GM19438 (cell line): Measurements from ENCODE around the gene ZBTB5.
A peak's percentile ranks its signal among the peaks of the same experiment; 100 is the strongest.
"Not testable (repeated sequence)": the region's sequence is repeated elsewhere in the genome, so short reads cannot be mapped to it uniquely, and the experiment has no call there.

Source experiments
- ATAC-seq: cut with Tn5 transposase; IDR thresholded peaks from one replicate; pipeline ENCODE4 v1.9.1; 2021; ENCODE audit warnings: low read depth; ENCODE audit not compliant: unreplicated experiment

The ZBTB5 gene

GRCh38 chr9:37465249-37466036 lies at the start of gene ZBTB5:
TSS of gene ZBTB5 (minus strand) at chr9:37465450. CDS start at chr9:37442551, 22,899 bp downstream.
- peak; percentile 80 for ATAC-seq

- no peak for ATAC-seq
Observed at GRCh38 chr9:37514999-37515398, 49.7 kb upstream of the ZBTB5 start.

DNA sequence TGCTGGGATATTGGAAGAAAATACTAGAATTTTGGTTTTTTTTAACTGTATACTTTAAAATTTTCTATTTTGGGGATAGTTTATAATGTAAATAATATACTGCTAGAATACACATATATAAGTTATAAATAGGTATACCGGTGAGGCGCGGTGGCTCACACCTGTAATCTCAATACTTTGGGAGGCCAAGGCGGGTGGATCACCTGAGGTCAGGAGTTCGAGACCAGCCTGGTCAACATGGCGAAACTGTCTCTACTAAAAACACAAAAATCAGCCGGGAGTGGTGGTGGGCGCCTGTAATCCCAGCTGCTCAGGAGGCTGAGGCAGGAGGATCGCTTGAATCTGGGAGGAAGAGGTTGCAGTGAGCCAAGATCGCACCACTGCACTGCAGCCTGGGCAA lies 49.2 kb upstream of the ZBTB5 start:
- ATAC-seq, result not testable (repeated sequence)

GRCh38 chr9:37512437-37512836 lies 47.2 kb upstream of the ZBTB5 start:
- no peak for ATAC-seq

DNA sequence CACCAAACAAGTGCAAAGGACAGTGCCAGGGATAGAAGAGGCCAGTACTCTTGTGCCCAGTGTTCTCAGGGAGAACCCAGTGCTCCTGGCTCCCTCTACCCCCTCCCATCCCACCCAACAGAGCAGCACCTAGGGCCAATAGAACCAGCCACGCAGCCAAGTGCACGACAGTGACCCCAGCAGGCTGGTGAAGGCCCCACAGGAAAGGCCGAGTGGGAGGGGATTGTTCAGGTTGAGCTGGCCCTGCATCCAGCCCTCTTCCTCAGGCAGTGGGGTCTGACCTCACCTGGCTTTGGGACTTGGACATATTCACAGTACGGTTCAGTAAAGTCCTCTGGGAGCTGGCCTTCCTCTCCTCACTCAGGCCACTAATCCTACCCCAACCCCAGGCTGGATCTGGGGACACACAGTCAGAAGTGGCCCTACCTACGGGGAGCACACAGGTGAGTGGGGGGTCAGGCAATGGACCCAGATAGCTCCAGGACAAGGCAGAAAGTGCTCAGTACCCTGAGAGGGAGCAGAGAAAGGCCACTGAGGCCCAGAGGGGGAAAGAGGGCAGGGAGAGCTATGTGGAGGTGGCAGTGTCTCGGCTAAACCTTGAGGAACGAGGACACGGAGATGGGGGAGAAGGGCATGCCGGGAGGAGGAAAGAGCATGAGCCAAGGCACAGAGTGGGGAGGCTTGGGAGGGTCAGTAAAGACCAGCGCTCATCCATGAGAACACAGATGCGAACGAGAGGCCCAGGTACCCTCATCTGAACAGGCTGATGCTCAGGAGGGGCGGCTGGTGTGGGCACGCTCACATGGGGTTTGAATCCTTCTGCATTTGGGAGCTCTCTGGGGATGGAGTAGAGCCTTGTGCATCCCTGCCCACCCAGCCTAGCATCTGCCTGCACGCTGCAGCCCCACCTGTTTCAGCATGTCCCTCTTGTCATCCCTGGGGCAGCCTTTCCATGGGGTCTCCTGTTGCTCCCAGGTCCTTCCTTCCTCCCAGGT lies 46.1 kb upstream of the ZBTB5 start:
- ATAC-seq, result no peak

- ATAC-seq, result not testable (repeated sequence)
Observed at GRCh38 chr9:37510053-37510452, 44.8 kb upstream of the ZBTB5 start.

- no peak for ATAC-seq
Observed at GRCh38 chr9:37509536-37509935, 44.3 kb upstream of the ZBTB5 start.

- no peak for ATAC-seq
Observed at GRCh38 chr9:37508834-37509206, 43.6 kb upstream of the ZBTB5 start.

DNA sequence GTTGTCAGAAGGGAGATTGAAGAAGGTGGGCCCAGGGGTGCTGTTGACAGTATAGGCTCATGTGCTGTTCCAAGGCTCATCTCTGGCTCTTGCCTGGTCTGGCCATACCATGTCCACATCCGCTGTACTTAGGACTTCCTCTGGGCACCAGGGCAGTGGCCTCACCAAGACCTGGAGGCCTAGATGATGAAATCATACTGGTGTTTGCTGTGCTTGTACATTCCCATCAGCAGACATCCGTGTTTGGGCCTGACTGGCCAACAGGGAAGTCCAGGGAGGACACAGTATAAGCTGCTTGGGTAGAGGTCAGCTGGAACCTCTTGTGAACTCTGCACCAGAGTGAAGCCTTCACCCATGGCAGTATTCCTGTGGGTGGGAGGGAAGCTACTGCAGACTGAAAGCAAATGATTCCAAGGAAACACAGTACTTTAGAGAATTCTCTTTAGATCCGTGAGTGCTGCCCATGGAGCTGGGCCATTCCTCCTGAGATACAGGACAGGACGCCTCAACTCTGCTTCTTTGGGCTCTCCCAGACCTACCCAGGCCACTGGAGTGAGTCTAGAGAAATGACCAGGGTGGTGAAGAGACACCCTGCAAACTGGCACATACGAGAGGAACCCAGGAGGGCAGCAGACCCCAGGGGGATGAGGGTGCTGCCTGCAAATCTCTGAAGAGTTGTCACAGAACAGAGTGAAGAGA lies 43.0 kb upstream of the ZBTB5 start:
- no peak for ATAC-seq

- ATAC-seq, result no peak
Observed at GRCh38 chr9:37507566-37508134, 42.4 kb upstream of the ZBTB5 start.

- no peak for ATAC-seq
Observed at GRCh38 chr9:37504605-37505004, 39.4 kb upstream of the ZBTB5 start.

- ATAC-seq, result no peak
Observed at GRCh38 chr9:37503736-37504135, 38.5 kb upstream of the ZBTB5 start.

DNA sequence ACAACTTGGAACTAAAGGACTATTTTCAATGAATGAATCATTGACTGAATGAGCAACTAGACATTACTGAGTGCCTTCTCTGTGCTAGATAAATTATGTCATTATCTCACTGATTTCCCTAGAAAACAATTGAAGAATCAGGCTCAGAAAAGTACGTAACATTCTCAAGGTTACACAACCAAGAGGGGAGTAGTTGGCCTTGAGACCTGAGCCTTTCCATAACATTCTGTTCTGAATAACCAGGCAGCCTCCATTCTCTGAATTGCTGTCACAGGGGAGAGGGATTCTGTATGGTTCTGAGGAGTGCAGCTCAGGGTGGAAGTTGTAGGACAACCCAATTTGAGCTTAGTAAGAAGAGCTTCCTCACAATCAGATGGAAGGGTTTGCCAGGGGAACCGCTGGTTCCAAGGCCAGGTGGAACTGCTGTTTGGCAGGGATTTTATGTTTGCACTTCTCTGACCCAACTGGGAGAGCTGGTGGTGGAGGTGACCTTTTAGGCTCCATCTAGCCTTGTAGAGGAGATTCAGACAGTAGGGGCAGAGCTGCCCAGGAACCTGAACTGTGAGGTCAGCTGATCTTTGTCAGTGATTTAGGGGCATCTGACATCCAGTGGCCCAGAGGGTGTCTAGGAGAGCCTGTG lies 36.8 kb upstream of the ZBTB5 start:
- no peak for ATAC-seq

DNA sequence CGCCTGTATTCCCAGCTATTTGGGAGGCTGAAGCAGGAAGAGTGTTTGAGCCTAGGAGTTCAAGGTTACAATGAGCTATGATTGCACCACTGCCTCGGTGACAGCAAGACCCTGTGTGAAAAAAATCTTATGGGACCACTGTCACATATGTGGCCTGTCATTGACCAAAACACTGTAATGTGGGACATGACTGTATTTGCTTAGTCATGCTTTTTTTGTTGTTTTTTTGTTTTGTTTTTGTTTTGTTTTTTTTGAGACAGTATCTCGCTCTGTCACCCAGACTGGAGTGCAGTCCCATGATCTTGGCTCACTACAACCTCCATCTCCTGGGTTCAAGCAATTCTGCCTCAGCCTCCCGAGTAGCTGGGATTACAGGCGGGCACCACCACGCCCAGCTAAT lies 34.0 kb upstream of the ZBTB5 start:
- ATAC-seq, result no peak

DNA sequence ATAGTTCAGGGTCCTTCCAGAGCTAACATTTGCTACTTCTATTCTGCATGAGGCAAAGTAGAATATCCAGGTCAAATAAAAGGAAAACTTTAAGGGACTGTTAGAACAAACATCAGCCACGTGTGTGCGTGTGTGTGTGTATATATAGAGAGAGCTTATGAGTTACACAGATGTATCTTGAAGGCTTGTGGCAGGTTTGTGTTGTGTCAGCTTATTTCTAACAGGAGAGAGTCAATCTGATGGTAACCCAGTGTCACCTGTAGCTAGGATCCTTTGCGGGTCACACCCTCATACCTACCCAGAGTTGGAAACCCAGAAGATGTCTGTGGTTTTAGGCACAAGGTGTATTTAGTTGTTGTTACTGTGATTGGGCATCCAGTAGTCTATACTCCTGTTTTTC lies 33.2 kb upstream of the ZBTB5 start:
- no peak for ATAC-seq

GRCh38 chr9:37497320-37497719 lies 32.1 kb upstream of the ZBTB5 start:
- no peak for ATAC-seq

GRCh38 chr9:37496020-37496419 lies 30.8 kb upstream of the ZBTB5 start:
- no peak for ATAC-seq

- ATAC-seq, result no peak
Observed at GRCh38 chr9:37495571-37495970, 30.3 kb upstream of the ZBTB5 start.

DNA sequence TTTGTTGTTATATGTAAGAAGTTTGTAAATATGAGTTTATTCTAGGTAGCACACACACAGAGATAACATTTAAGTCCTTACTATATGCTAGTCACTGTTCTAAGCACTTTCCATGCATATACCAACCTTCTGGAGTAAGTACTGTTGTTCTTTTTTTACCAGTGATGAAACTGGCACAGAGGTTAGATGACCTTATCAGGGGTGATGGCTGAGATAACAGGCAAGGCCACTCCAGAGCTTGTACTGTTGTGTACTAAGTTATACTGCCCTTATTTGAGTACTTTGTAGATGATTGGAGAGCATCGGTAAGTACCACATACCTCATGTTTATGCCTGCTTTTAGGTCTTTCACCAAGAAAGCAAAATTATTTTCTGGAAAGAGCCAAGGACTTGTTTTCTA lies 26.7 kb upstream of the ZBTB5 start:
- no peak for ATAC-seq
